ENCODE results near the gene TMA7B.

The TMA7B gene

GRCh38 chr22:40004836-40005235 lies 44.6 kb downstream of the TMA7B start:
- DNase-seq = no peak

GRCh38 chr22:40006641-40007040 lies 46.4 kb downstream of the TMA7B start:
- no peak for DNase-seq

GRCh38 chr22:40007853-40008710 lies 47.9 kb downstream of the TMA7B start:
- no peak for DNase-seq

- DNase-seq = no peak
Measured at GRCh38 chr22:40008726-40009291, 48.6 kb downstream of the TMA7B start.

- no peak for DNase-seq
Measured at GRCh38 chr22:40009292-40009774, 49.1 kb downstream of the TMA7B start.

GRCh38 chr22:40009951-40010671 lies 49.9 kb downstream of the TMA7B start:
- peak; percentile 33 for DNase-seq

- no peak for DNase-seq
Measured at GRCh38 chr22:40010746-40011145, 50.5 kb downstream of the TMA7B start.

Data from central memory CD4-positive, alpha-beta T cell (primary cell).